HEK293T (cell line): ENCODE data around the gene FXYD4.

Experiments
- ARNT ChIP-seq: fragments of 450-650 bp; IDR thresholded peaks from 2 replicates; pipeline ENCODE4 v1.6.1; 2017; ENCODE audit warnings: mild to moderate bottlenecking
- BHLHE40 ChIP-seq: fragments of 450-650 bp; IDR thresholded peaks from 2 replicates; pipeline ENCODE4 v1.6.1; 2016; ENCODE audit warnings: mild to moderate bottlenecking, moderate library complexity, borderline replicate concordance
- ELF4 ChIP-seq: fragments of 450-650 bp; IDR thresholded peaks from 2 replicates; pipeline ENCODE4 v1.6.1; 2017; ENCODE audit warnings: antibody characterized with exemption
- FOXA1 ChIP-seq: fragments of 450-650 bp; IDR thresholded peaks from 2 replicates; pipeline ENCODE4 v1.6.1; 2016; ENCODE audit warnings: mild to moderate bottlenecking
- FOXK2 ChIP-seq: fragments of 450-650 bp; IDR thresholded peaks from 2 replicates; pipeline ENCODE4 v1.6.1; 2016; ENCODE audit warnings: mild to moderate bottlenecking
- HDGF ChIP-seq: fragments of 450-650 bp; IDR thresholded peaks from 2 replicates; pipeline ENCODE4 v1.6.1; 2017; ENCODE audit warnings: antibody characterized with exemption, borderline replicate concordance
- L3MBTL2 ChIP-seq: fragments of 450-650 bp; conservative IDR thresholded peaks from 2 replicates; pipeline ENCODE4 v1.6.1; 2016; ENCODE audit warnings: mild to moderate bottlenecking
- NFRKB ChIP-seq: fragments of 450-650 bp; IDR thresholded peaks from 2 replicates; pipeline ENCODE4 v1.6.1; 2016; ENCODE audit warnings: mild to moderate bottlenecking, moderate library complexity
- SP1 ChIP-seq: fragments of 450-650 bp; IDR thresholded peaks from 2 replicates; pipeline ENCODE4 v1.6.1; 2017
- SUZ12 ChIP-seq: fragments of 450-650 bp; IDR thresholded peaks from 2 replicates; pipeline ENCODE4 v1.6.1; 2016; ENCODE audit warnings: mild to moderate bottlenecking
- TARDBP ChIP-seq: fragments of 450-650 bp; IDR thresholded peaks from 2 replicates; pipeline ENCODE4 v1.6.1; 2016
- ZNF384 ChIP-seq: fragments of 450-650 bp; IDR thresholded peaks from 2 replicates; pipeline ENCODE4 v1.6.1; 2016

DNA sequence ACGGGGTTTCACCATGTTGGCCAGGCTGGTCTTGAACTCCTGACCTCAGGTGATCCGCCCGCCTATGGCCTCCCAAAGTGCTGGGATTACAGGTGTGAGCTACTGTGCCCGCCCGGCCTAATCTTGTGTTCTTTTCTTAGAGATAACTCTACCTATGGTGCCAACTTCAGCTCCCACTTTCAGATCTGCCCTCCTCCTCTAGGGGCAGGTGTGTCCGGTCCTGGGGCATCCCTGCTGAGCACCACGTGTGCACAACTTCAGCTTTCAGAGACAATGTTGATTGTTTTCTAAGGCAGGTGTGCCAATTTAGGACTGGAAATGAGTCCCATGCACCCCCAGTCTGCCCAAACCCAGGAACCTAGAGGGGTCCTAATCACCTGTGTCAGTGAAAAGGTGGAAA lies 18.5 kb upstream of the FXYD4 start:
- no peak for TF ChIP-seq TARDBP
- no peak for TF ChIP-seq ELF4
- TF ChIP-seq SP1, result no peak
- no peak for TF ChIP-seq HDGF
- no peak for TF ChIP-seq FOXA1
- no peak for TF ChIP-seq BHLHE40
- no peak for TF ChIP-seq L3MBTL2
- no peak for TF ChIP-seq FOXK2
- TF ChIP-seq NFRKB, result no peak
- no peak for TF ChIP-seq ZNF384
- TF ChIP-seq ARNT, result no peak
- no peak for TF ChIP-seq SUZ12
